H1 (cell line): ENCODE results near the gene SYTL5. TPM values are rescaled to one million over a fixed set of nuclear protein-coding genes. Genes with fewer than 3 reads are reported as not detected.

Source experiments
- polyA plus RNA-seq, 7 experiments: library from polyadenylated mRNA; depleted of rRNA in 3 of 7; stranded (reverse) in 5 of 7; unstranded in 2 of 7; fragments of >200 nt in 5 of 7; fragments of 200-250 nt in 2 of 7; gene quantifications; 1 replicate in 5 of 7; 2 replicates in 1 of 7; 4 replicates in 1 of 7; pipeline versions ENCODE4 v1.2.1 to v1.2.3, GENCODE V29; 2011 to 2013; ENCODE audit warnings: missing spikeins in 2 of 7, mixed read lengths in 2 of 7
- total RNA-seq: library from RNA; stranded (reverse); fragmentation: NEBNext Ultra II Directional; extraction: Animal tissue kit (Norgen Biotek cat#: 25700); gene quantifications from 2 replicates; pipeline ENCODE4 v1.2.1, GENCODE V29; 2021
- TF ChIP-seq, protein P1 (sequence below): fragments of 300-600 bp; sonication (generic); IDR thresholded peaks from 2 replicates; pipeline ENCODE4 v1.7.1; 2012; ENCODE audit warnings: low read length, moderate library complexity, mild to moderate bottlenecking, inconsistent platforms; ENCODE audit not compliant: insufficient replicate concordance
- TF ChIP-seq, protein P2 (sequence below): IDR thresholded peaks from 2 replicates; pipeline ENCODE4 v1.6.1; 2011; ENCODE audit warnings: low read length, improper control_type of control experiment

SYTL5 gene
- total and polyA plus RNA-seq, 2 of the 8 experiments (the other 6 are each of a cell fraction or from before 2014, with no cell fraction given), result 0.15 to 0.52 TPM

DNA sequence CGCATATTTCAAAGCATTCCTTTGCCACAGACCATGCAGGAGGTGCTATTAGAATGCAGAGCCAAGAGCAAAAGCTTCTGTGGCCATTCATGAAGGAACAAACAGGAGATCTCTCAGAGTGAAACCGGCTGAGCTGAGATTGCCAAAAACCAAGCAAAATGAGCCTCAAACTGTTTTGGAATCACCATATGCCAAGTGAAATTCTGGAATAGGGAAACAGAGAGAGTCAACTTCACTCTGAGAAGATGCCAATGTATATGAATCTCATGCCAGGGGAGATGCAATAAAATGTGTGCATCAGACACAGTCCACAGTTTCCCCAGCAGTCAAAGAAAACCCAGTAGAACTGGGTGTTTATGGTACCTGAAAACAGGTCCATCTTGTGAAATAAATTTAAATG, 172.0 kb downstream of the SYTL5 start (continued):
- TF ChIP-seq, protein P1, sequence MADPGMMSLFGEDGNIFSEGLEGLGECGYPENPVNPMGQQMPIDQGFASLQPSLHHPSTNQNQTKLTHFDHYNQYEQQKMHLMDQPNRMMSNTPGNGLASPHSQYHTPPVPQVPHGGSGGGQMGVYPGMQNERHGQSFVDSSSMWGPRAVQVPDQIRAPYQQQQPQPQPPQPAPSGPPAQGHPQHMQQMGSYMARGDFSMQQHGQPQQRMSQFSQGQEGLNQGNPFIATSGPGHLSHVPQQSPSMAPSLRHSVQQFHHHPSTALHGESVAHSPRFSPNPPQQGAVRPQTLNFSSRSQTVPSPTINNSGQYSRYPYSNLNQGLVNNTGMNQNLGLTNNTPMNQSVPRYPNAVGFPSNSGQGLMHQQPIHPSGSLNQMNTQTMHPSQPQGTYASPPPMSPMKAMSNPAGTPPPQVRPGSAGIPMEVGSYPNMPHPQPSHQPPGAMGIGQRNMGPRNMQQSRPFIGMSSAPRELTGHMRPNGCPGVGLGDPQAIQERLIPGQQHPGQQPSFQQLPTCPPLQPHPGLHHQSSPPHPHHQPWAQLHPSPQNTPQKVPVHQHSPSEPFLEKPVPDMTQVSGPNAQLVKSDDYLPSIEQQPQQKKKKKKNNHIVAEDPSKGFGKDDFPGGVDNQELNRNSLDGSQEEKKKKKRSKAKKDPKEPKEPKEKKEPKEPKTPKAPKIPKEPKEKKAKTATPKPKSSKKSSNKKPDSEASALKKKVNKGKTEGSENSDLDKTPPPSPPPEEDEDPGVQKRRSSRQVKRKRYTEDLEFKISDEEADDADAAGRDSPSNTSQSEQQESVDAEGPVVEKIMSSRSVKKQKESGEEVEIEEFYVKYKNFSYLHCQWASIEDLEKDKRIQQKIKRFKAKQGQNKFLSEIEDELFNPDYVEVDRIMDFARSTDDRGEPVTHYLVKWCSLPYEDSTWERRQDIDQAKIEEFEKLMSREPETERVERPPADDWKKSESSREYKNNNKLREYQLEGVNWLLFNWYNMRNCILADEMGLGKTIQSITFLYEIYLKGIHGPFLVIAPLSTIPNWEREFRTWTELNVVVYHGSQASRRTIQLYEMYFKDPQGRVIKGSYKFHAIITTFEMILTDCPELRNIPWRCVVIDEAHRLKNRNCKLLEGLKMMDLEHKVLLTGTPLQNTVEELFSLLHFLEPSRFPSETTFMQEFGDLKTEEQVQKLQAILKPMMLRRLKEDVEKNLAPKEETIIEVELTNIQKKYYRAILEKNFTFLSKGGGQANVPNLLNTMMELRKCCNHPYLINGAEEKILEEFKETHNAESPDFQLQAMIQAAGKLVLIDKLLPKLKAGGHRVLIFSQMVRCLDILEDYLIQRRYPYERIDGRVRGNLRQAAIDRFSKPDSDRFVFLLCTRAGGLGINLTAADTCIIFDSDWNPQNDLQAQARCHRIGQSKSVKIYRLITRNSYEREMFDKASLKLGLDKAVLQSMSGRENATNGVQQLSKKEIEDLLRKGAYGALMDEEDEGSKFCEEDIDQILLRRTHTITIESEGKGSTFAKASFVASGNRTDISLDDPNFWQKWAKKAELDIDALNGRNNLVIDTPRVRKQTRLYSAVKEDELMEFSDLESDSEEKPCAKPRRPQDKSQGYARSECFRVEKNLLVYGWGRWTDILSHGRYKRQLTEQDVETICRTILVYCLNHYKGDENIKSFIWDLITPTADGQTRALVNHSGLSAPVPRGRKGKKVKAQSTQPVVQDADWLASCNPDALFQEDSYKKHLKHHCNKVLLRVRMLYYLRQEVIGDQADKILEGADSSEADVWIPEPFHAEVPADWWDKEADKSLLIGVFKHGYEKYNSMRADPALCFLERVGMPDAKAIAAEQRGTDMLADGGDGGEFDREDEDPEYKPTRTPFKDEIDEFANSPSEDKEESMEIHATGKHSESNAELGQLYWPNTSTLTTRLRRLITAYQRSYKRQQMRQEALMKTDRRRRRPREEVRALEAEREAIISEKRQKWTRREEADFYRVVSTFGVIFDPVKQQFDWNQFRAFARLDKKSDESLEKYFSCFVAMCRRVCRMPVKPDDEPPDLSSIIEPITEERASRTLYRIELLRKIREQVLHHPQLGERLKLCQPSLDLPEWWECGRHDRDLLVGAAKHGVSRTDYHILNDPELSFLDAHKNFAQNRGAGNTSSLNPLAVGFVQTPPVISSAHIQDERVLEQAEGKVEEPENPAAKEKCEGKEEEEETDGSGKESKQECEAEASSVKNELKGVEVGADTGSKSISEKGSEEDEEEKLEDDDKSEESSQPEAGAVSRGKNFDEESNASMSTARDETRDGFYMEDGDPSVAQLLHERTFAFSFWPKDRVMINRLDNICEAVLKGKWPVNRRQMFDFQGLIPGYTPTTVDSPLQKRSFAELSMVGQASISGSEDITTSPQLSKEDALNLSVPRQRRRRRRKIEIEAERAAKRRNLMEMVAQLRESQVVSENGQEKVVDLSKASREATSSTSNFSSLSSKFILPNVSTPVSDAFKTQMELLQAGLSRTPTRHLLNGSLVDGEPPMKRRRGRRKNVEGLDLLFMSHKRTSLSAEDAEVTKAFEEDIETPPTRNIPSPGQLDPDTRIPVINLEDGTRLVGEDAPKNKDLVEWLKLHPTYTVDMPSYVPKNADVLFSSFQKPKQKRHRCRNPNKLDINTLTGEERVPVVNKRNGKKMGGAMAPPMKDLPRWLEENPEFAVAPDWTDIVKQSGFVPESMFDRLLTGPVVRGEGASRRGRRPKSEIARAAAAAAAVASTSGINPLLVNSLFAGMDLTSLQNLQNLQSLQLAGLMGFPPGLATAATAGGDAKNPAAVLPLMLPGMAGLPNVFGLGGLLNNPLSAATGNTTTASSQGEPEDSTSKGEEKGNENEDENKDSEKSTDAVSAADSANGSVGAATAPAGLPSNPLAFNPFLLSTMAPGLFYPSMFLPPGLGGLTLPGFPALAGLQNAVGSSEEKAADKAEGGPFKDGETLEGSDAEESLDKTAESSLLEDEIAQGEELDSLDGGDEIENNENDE, result no peak
- TF ChIP-seq, protein P2, sequence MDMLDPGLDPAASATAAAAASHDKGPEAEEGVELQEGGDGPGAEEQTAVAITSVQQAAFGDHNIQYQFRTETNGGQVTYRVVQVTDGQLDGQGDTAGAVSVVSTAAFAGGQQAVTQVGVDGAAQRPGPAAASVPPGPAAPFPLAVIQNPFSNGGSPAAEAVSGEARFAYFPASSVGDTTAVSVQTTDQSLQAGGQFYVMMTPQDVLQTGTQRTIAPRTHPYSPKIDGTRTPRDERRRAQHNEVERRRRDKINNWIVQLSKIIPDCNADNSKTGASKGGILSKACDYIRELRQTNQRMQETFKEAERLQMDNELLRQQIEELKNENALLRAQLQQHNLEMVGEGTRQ, result no peak
